ENCODE measurements around the gene PLEKHG4B. TPM values are rescaled to one million over a fixed set of nuclear protein-coding genes. Genes with fewer than 3 reads are reported as not detected.

PLEKHG4B gene
- total RNA-seq, 1 experiment from 2014 or later, result 44.3 TPM

- Histone ChIP-seq H3K4ac (ENCODE audit: low read depth, low read length) (no peak overlapping the region), H2AK5ac (ENCODE audit: insufficient read length, low read length) (no peak overlapping the region), H4K8ac (replicated peaks; ENCODE audit: insufficient read length, low read depth, low read length) (no peak overlapping the region), H4K20me1 (ENCODE audit: control insufficient read depth, insufficient read depth, insufficient read length) (no peaks in the 10 kb centered on the region), H3K18ac (ENCODE audit: insufficient read length, low read depth, low read length) (no peak overlapping the region), H2BK12ac (ENCODE audit: insufficient read length, low read depth, low read length) (no peak overlapping the region), H3K23ac (ENCODE audit: insufficient read length, low read depth, low read length) (no peak overlapping the region), H3K79me2 (ENCODE audit: insufficient read depth, low read length) (no peaks in the 10 kb centered on the region), H4K5ac (ENCODE audit: insufficient read length, low read depth, low read length) (no peak overlapping the region), H2AFZ (ENCODE audit: low read length) (no peak overlapping the region), H3T11ph (ENCODE audit: low read length) (no peak overlapping the region), H3K9me3 (ENCODE audit: control insufficient read depth, low read depth, low read length) (no peaks in the 10 kb centered on the region), H3K27me3 (ENCODE audit: insufficient read depth, low read length) (no peaks in the 10 kb centered on the region), H4K91ac (ENCODE audit: insufficient read length, low read depth, low read length) (no peak overlapping the region), H3K14ac (ENCODE audit: insufficient read depth, low read length) (no peak overlapping the region), H3K4me1 (ENCODE audit: insufficient read depth, low read length) (0 out of 2 replicates have a peak, but pooled peaks cover 3% of the 10 kb centered on the region), H2BK5ac (ENCODE audit: insufficient read length, low read length) (no peak overlapping the region), H3K9ac (ENCODE audit: extremely low read depth, insufficient read length, low read length) (no peak overlapping the region), H3K27ac (ENCODE audit: insufficient read length, low read depth, low read length) (no peak overlapping the region), H3K79me1 (ENCODE audit: insufficient read depth, low read depth, low read length, poor library complexity, severe bottlenecking) (no peaks in the 10 kb centered on the region), H3K23me2 (ENCODE audit: insufficient read length, low read depth, low read length, poor library complexity, severe bottlenecking) (no peaks in the 10 kb centered on the region), H2BK20ac (ENCODE audit: low read depth, low read length, poor library complexity, severe bottlenecking) (no peak overlapping the region), H3K56ac (ENCODE audit: insufficient read length, low read depth, low read length) (no peak overlapping the region), H3K4me2 (ENCODE audit: insufficient read depth, insufficient read length, low read length) (no peak overlapping the region), H2BK15ac (ENCODE audit: low read depth, low read length) (no peak overlapping the region), H2BK120ac (ENCODE audit: low read depth, low read length, poor library complexity, severe bottlenecking) (no peak overlapping the region)
- no peak for TF ChIP-seq CTCF (conservative IDR thresholded peaks at IDR 0.05)
- WGBS (ENCODE audit: extremely low coverage, insufficient read length, low lambda C conversion rate), result no CpG with 5 or more reads among the region's 13 CpGs
- H3K4me1 Mint-ChIP-seq, result peaks cover 9 to 13% of the 10 kb centered on the region in 2 experiments
- no peak for DNase-seq
- H3K36me3 Mint-ChIP-seq (ENCODE audit: insufficient read depth in 1 of 3, low read depth in 3 of 3), result peaks cover 7 to 24% (median 22%) of the 10 kb centered on the region in 3 experiments; a peak in 6 of 7 replicates
- no peaks in the 10 kb centered on the region for H3K9me3 Mint-ChIP-seq
- H3K4me3 Mint-ChIP-seq, result no peak overlapping the region
- H3K27ac Mint-ChIP-seq, result no peak overlapping the region
- H3K27me3 Mint-ChIP-seq (ENCODE audit: low read depth), result peaks cover 6% of the 10 kb centered on the region
Measured at GRCh38 chr5:187042-187431, 95.1 kb downstream of the PLEKHG4B start.

Measured in H9 (cell line).